ENCODE measurements around the gene UBE2D2.

The UBE2D2 gene

DNA sequence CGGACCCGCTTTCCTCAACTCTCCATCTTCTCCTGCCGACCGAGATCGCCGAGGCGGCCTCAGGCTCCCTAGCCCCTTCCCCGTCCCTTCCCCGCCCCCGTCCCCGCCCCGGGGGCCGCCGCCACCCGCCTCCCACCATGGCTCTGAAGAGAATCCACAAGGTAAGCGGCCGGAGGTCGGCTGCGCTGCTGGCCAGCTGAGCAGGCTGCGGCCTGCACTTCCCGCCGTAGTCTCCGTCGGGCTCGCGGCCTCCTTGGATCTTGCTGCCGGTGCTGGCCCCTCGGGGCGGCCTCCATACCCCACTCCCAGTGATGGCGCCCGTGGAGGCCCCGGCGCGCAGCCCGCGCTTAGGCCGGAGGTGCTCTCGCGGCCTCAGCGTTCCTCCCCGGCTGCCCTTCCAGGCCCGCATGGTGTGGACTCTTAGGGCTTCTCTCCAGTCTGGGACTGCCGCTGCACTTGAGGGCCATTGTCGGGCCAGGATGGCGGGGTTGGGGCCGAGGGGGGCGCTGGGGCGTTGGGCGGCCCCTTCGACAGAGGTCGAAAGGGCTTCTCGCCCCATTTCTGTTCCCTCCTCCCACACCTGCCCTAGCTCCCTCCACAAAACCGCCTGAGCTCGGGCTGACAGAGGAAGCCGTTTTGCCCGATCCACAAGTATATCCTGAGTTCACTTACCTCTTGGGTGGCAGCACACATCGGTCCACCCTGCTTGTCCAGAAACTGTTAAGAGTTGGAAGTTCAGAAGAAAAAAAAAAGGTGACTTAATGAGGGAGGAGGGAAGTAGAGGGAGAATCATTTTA lies 714 bp downstream of the UBE2D2 start:
- H3K9me3 ChIP-seq (ENCODE audit: insufficient read depth, low read length): no peaks in the 10 kb centered on the region
- peak overlapping the region; percentile 71 for H3K27ac ChIP-seq (ENCODE audit: low read length)
- H3K4me2 ChIP-seq (ENCODE audit: low read length): peak overlapping the region; percentile 88
- H3K79me2 ChIP-seq (ENCODE audit: low read length): peaks cover 56% of the 10 kb centered on the region
- H3K4me3 ChIP-seq (ENCODE audit: low read length): peak overlapping the region; percentile 91
- peaks cover 28% of the 10 kb centered on the region for H3K4me1 ChIP-seq (ENCODE audit: low read length)
- no peak overlapping the region for H2AFZ ChIP-seq (ENCODE audit: low read depth, low read length)
- peaks cover 14% of the 10 kb centered on the region for H3K36me3 ChIP-seq (replicated peaks; ENCODE audit: low read depth, low read length)
- H3K27me3 ChIP-seq (ENCODE audit: low read depth, low read length): no peaks in the 10 kb centered on the region
- TF ChIP-seq, protein P1, sequence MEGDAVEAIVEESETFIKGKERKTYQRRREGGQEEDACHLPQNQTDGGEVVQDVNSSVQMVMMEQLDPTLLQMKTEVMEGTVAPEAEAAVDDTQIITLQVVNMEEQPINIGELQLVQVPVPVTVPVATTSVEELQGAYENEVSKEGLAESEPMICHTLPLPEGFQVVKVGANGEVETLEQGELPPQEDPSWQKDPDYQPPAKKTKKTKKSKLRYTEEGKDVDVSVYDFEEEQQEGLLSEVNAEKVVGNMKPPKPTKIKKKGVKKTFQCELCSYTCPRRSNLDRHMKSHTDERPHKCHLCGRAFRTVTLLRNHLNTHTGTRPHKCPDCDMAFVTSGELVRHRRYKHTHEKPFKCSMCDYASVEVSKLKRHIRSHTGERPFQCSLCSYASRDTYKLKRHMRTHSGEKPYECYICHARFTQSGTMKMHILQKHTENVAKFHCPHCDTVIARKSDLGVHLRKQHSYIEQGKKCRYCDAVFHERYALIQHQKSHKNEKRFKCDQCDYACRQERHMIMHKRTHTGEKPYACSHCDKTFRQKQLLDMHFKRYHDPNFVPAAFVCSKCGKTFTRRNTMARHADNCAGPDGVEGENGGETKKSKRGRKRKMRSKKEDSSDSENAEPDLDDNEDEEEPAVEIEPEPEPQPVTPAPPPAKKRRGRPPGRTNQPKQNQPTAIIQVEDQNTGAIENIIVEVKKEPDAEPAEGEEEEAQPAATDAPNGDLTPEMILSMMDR (IDR thresholded peaks at IDR 0.05; ENCODE audit: low read depth, low read length): no peak
- no peak for TF ChIP-seq EZH2phosphoT487 (IDR thresholded peaks at IDR 0.05; ENCODE audit: low read depth)
- peak overlapping the region; percentile 92 for H3K9ac ChIP-seq (ENCODE audit: low read length)
- H4K20me1 ChIP-seq (ENCODE audit: insufficient read depth, low read length): peaks cover 35% of the 10 kb centered on the region

DNA sequence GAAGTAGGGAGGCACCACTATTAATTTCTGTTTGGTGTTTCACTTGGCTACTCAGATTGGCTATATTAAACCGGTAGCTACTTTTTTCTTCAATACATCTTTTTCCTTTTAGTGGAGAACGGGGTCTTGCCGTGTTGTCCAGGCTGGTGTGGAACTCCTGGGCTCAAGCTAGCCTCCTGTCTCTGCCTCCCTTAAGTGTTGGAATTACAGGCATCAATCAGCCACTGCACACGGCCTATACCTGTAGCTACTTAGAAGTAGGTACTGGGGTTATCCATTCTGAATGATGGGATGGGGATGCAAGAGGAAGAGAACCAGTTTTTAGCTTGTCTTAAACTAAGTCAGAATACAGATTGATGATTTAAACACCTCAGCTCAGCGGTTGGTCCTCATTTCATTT lies 1.7 kb downstream of the UBE2D2 start:
- H3K36me3 ChIP-seq (replicated peaks; ENCODE audit: low read depth, low read length): peaks cover 17% of the 10 kb centered on the region
- peak overlapping the region; percentile 88 for H3K4me2 ChIP-seq (ENCODE audit: low read length)
- H2AFZ ChIP-seq (ENCODE audit: low read depth, low read length): no peak overlapping the region
- peaks cover 28% of the 10 kb centered on the region for H3K4me1 ChIP-seq (ENCODE audit: low read length)
- TF ChIP-seq, protein P1 (IDR thresholded peaks at IDR 0.05; ENCODE audit: low read depth, low read length): no peak
- no peak for TF ChIP-seq EZH2phosphoT487 (IDR thresholded peaks at IDR 0.05; ENCODE audit: low read depth)
- peaks cover 41% of the 10 kb centered on the region for H4K20me1 ChIP-seq (ENCODE audit: insufficient read depth, low read length)
- H3K27me3 ChIP-seq (ENCODE audit: low read depth, low read length): no peaks in the 10 kb centered on the region
- H3K4me3 ChIP-seq (ENCODE audit: low read length): peak overlapping the region; percentile 91
- H3K9me3 ChIP-seq (ENCODE audit: insufficient read depth, low read length): no peaks in the 10 kb centered on the region
- peak overlapping the region; percentile 71; the same call in 1 of the 2 replicates for H3K27ac ChIP-seq (ENCODE audit: low read length)
- H3K9ac ChIP-seq (ENCODE audit: low read length): peak overlapping the region; percentile 92
- H3K79me2 ChIP-seq (ENCODE audit: low read length): peaks cover 66% of the 10 kb centered on the region

DNA sequence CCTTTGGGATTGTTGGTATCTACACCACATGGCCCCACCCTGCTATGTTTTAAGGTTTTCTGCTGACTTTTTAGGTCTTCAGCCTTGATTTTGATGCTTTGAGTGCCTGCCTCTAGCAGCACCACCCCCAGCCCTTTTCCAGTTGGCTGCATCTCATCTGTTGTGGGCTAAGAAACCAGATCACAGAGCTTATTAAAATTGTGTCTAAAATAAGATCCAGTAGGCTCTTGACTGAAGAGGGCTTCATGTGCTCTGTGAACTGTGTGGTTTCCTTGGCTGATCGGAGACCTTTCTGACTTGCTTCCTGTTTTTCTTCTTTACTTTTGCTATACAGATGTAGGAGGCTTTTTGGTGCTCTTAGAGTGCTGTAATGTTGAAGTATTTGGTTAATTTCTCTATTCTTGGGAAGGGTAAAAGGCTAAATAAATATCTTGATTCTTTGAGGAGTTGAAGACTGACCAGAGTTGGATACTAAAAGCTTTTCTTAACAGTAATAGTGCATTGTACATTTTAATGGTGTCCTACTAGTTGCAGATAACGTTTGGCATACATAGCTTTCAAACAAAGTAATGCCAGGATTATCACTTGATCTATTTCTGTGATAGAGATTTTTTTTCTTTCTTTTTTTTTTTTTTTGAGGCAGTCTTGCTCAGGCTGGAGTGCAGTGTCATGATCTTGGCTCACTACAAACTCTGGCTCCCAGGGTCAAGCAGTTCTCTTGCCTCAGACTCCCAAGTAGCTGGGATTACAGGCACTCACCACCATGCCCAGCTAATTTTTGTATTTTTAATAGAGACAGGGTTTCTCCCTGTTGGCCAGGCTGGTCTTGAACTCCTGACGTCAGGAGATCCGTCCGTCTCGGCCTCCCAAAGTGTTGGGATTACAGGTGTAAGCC lies 4.5 kb downstream of the UBE2D2 start:
- Histone ChIP-seq H3K9ac (ENCODE audit: low read length) (peak overlapping the region; percentile 8; the same call in 1 of the 2 replicates), H3K4me1 (ENCODE audit: low read length) (peaks cover 25% of the 10 kb centered on the region), H2AFZ (ENCODE audit: low read depth, low read length) (no peak overlapping the region), H3K4me2 (ENCODE audit: low read length) (peak overlapping the region; percentile 63), H3K27me3 (ENCODE audit: low read depth, low read length) (no peaks in the 10 kb centered on the region), H4K20me1 (ENCODE audit: insufficient read depth, low read length) (peaks cover 54% of the 10 kb centered on the region), H3K9me3 (ENCODE audit: insufficient read depth, low read length) (no peaks in the 10 kb centered on the region), H3K4me3 (ENCODE audit: low read length) (peak overlapping the region; percentile 30), H3K79me2 (ENCODE audit: low read length) (peaks cover 94% of the 10 kb centered on the region), H3K27ac (ENCODE audit: low read length) (peak overlapping the region; percentile 57), H3K36me3 (replicated peaks; ENCODE audit: low read depth, low read length) (peaks cover 18% of the 10 kb centered on the region)
- TF ChIP-seq EZH2phosphoT487 (IDR thresholded peaks at IDR 0.05; ENCODE audit: low read depth): no peak
- TF ChIP-seq, protein P1 (IDR thresholded peaks at IDR 0.05; ENCODE audit: low read depth, low read length): no peak

DNA sequence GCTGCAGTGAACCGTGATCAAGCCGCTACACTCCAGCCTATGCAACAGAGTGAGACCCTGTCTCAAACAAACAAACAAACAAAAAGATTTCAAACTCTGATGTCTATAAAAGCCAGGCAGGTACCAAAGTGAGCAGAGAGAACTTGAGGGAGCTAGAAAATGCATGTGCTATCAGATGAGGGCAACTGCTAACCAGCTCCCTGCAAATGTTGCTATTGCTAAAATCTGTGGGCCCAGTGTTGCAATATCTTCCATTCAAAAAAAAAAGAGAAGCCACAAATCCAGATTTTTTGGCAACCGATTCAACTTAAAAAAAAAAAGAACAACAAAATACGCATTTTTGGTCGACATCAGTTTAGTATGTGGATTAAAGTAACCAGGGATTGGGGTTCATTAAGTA lies 5.5 kb downstream of the UBE2D2 start:
- Histone ChIP-seq H3K36me3 (replicated peaks; ENCODE audit: low read depth, low read length) (peaks cover 18% of the 10 kb centered on the region), H2AFZ (ENCODE audit: low read depth, low read length) (no peak overlapping the region), H3K9ac (ENCODE audit: low read length) (no peak overlapping the region), H3K27me3 (ENCODE audit: low read depth, low read length) (no peaks in the 10 kb centered on the region), H3K4me3 (ENCODE audit: low read length) (no peak overlapping the region), H3K4me1 (ENCODE audit: low read length) (peaks cover 28% of the 10 kb centered on the region), H3K9me3 (ENCODE audit: insufficient read depth, low read length) (no peaks in the 10 kb centered on the region), H3K27ac (ENCODE audit: low read length) (no peak overlapping the region), H3K79me2 (ENCODE audit: low read length) (peaks cover 100% of the 10 kb centered on the region), H3K4me2 (ENCODE audit: low read length) (no peak overlapping the region), H4K20me1 (ENCODE audit: insufficient read depth, low read length) (peaks cover 62% of the 10 kb centered on the region)
- TF ChIP-seq, protein P1 (IDR thresholded peaks at IDR 0.05; ENCODE audit: low read depth, low read length): no peak
- TF ChIP-seq EZH2phosphoT487 (IDR thresholded peaks at IDR 0.05; ENCODE audit: low read depth): no peak

Data from OCI-LY3 (cell line).